GM12801 (cell line): Measurements from ENCODE around the gene DHCR7.

Experiments
- CTCF ChIP-seq: IDR thresholded peaks from one replicate; pipeline ENCODE4 v1.5.1; 2011; ENCODE audit warnings: control low read depth; ENCODE audit not compliant: insufficient read length; ENCODE audit errors: extremely low read depth

The DHCR7 gene

GRCh38 chr11:71384561-71384960 is 63.6 kb downstream of the DHCR7 start:
- no peak for TF ChIP-seq CTCF
